ENCODE data around the gene ACOX3. TPM values are rescaled to one million over a fixed set of nuclear protein-coding genes. Genes with fewer than 3 reads are reported as not detected.

ACOX3 gene
- total RNA-seq, 4 donors from 2014 or later = 18.7 to 104 (median 31.3) TPM

GRCh38 chr4:8369426-8370105 is 71.0 kb downstream of the ACOX3 start:
- Histone ChIP-seq H3K4me3 (no peak overlapping the region), H3K4me1 (no peaks in the 10 kb centered on the region), H3K27me3 (no peaks in the 10 kb centered on the region), H3K9me3 (no peaks in the 10 kb centered on the region), H3K36me3 (peaks cover 0 to 6% (median 0%) of the 10 kb centered on the region in 4 donors), H3K27ac (no peak overlapping the region)
- no peak for DNase-seq
- TF ChIP-seq CTCF (IDR thresholded peaks at IDR 0.05) = no peak
- TF ChIP-seq POLR2A (IDR thresholded peaks at IDR 0.05) = no peak
- TF ChIP-seq EP300 (IDR thresholded peaks at IDR 0.05; ENCODE audit: low read depth) = no peak
- no peak for TF ChIP-seq POLR2AphosphoS5 (IDR thresholded peaks at IDR 0.05)
- WGBS, 2 donors (ENCODE audit: low coverage in 1 of 2) = 92% methylated on average over 11 of the region's 13 CpGs; no CpG with 5 or more reads in 1 of the 2 donors
- intact Hi-C loops (cut with DNase I; ENCODE audit: low total_unique reads) (no loop called here), in situ Hi-C loops (cut with MboI; ENCODE audit: low pct_ligation_motif_present in 1 of 4, low pct_unique_long_range_greater_than_20kb in 1 of 4, low sequenced_read_pairs in 3 of 4) (no loop called here)

GRCh38 chr4:8368998-8369397 is 71.5 kb downstream of the ACOX3 start:
- H3K36me3 ChIP-seq = peaks cover 0 to 6% (median 0%) of the 10 kb centered on the region in 4 donors
- H3K9me3 ChIP-seq = no peaks in the 10 kb centered on the region
- no peak for DNase-seq
- no peak overlapping the region for H3K27ac ChIP-seq
- intact Hi-C loops (cut with DNase I; ENCODE audit: low total_unique reads) = no loop called here
- in situ Hi-C loops (cut with MboI; ENCODE audit: low pct_ligation_motif_present in 1 of 4, low pct_unique_long_range_greater_than_20kb in 1 of 4, low sequenced_read_pairs in 3 of 4) = no loop called here
- TF ChIP-seq POLR2A (IDR thresholded peaks at IDR 0.05) (no peak), POLR2AphosphoS5 (IDR thresholded peaks at IDR 0.05) (no peak), CTCF (IDR thresholded peaks at IDR 0.05) (no peak)
- no peaks in the 10 kb centered on the region for H3K27me3 ChIP-seq
- H3K4me1 ChIP-seq = no peaks in the 10 kb centered on the region
- WGBS, 2 donors (ENCODE audit: low coverage in 1 of 2) = 93% methylated on average over 11 of the region's 12 CpGs; no CpG with 5 or more reads in 1 of the 2 donors
- H3K4me3 ChIP-seq = no peak overlapping the region

GRCh38 chr4:8368061-8368481 is 72.5 kb downstream of the ACOX3 start:
- intact Hi-C loops (cut with DNase I; ENCODE audit: low total_unique reads) = no loop called here
- no peak for DNase-seq
- in situ Hi-C loops (cut with MboI; ENCODE audit: low pct_ligation_motif_present in 1 of 4, low pct_unique_long_range_greater_than_20kb in 1 of 4, low sequenced_read_pairs in 3 of 4) = no loop called here
- H3K9me3 ChIP-seq = no peaks in the 10 kb centered on the region
- no peaks in the 10 kb centered on the region for H3K27me3 ChIP-seq
- no peak overlapping the region for H3K27ac ChIP-seq
- 93% methylated on average over 12 of the region's 12 CpGs; no CpG with 5 or more reads in 1 of the 2 donors for WGBS, 2 donors (ENCODE audit: low coverage in 1 of 2)
- H3K4me3 ChIP-seq = no peak overlapping the region
- no peak for TF ChIP-seq POLR2A (IDR thresholded peaks at IDR 0.05)
- no peak for TF ChIP-seq CTCF (IDR thresholded peaks at IDR 0.05)
- no peak for TF ChIP-seq POLR2AphosphoS5 (IDR thresholded peaks at IDR 0.05)
- TF ChIP-seq EP300 (IDR thresholded peaks at IDR 0.05; ENCODE audit: low read depth) = no peak
- H3K4me1 ChIP-seq = no peaks in the 10 kb centered on the region
- peaks cover 0 to 6% (median 0%) of the 10 kb centered on the region in 4 donors for H3K36me3 ChIP-seq

- no peaks in the 10 kb centered on the region for H3K27me3 ChIP-seq
- TF ChIP-seq CTCF (IDR thresholded peaks at IDR 0.05) (no peak), POLR2A (IDR thresholded peaks at IDR 0.05) (no peak), EP300 (IDR thresholded peaks at IDR 0.05; ENCODE audit: low read depth) (no peak), POLR2AphosphoS5 (IDR thresholded peaks at IDR 0.05) (no peak)
- intact Hi-C loops (cut with DNase I; ENCODE audit: low total_unique reads) (no loop called here), in situ Hi-C loops (cut with MboI; ENCODE audit: low pct_ligation_motif_present in 1 of 4, low pct_unique_long_range_greater_than_20kb in 1 of 4, low sequenced_read_pairs in 3 of 4) (no loop called here)
- no peaks in the 10 kb centered on the region for H3K4me1 ChIP-seq
- peaks cover 0 to 6% (median 0%) of the 10 kb centered on the region in 4 donors for H3K36me3 ChIP-seq
- no peak overlapping the region for H3K27ac ChIP-seq
- no peak overlapping the region for H3K4me3 ChIP-seq
- H3K9me3 ChIP-seq = no peaks in the 10 kb centered on the region
- WGBS, 2 donors (ENCODE audit: low coverage in 1 of 2) = 89 to 100% methylated on average over 3 to 17 of the region's 17 CpGs
- no peak for DNase-seq
Measured at GRCh38 chr4:8366601-8367000, 73.9 kb downstream of the ACOX3 start.
